ENCODE measurements around the gene GTF2A1L. TPM values are rescaled to one million over a fixed set of nuclear protein-coding genes. Genes with fewer than 3 reads are reported as not detected.

The GTF2A1L gene
- polyA plus RNA-seq, 2 of the 4 experiments (the other 2 are of a cell fraction): not detected

GRCh38 chr2:48693645-48694044 lies 76.0 kb downstream of the GTF2A1L start:
- Histone ChIP-seq H3K4me2 (no peak overlapping the region), H3K4me1 (no peaks in the 10 kb centered on the region), H3K4me3 (no peak overlapping the region), H3K9me3 (no peaks in the 10 kb centered on the region), H3K27ac (no peak overlapping the region)
- CTCF ChIA-PET: no interaction called here
- no peak for DNase-seq (ENCODE audit: low read depth in 1 of 2, low spot score in 1 of 2)
- 31% methylated on average over 3 of the region's 3 CpGs for WGBS (ENCODE audit: missing lambda C conversion rate)
- POLR2A ChIA-PET: no interaction called here
- FAIRE-seq: no peak
- no peak for TF ChIP-seq CBX8 (IDR thresholded peaks at IDR 0.05)
- no peak for TF ChIP-seq HEYL (CRISPR knock-in tag; IDR thresholded peaks at IDR 0.05)
- no peak for TF ChIP-seq RCOR1 (IDR thresholded peaks at IDR 0.05; ENCODE audit: low read depth, low read length)
- TF ChIP-seq HOXB13 (CRISPR knock-in tag; IDR thresholded peaks at IDR 0.05; ENCODE audit: low read depth): no peak
- no peak for TF ChIP-seq FOXS1 (CRISPR knock-in tag; IDR thresholded peaks at IDR 0.05)
- TF ChIP-seq TFCP2L1 (CRISPR knock-in tag; IDR thresholded peaks at IDR 0.05): no peak
- TF ChIP-seq SREBF2 (IDR thresholded peaks at IDR 0.05): no peak
- TF ChIP-seq POLR2AphosphoS2 (conservative IDR thresholded peaks at IDR 0.05; ENCODE audit: low read length): no peak
- TF ChIP-seq POLR2A (IDR thresholded peaks at IDR 0.05; ENCODE audit: low read length): no peak
- TF ChIP-seq HOXA7 (CRISPR knock-in tag; IDR thresholded peaks at IDR 0.05): no peak
- TF ChIP-seq ZSCAN20 (CRISPR knock-in tag; IDR thresholded peaks at IDR 0.05): no peak
- TF ChIP-seq ZC3H11A (IDR thresholded peaks at IDR 0.05): no peak
- no peak for TF ChIP-seq GATA3 (IDR thresholded peaks at IDR 0.05; ENCODE audit: borderline replicate concordance)
- TF ChIP-seq CHD4 (IDR thresholded peaks at IDR 0.05; ENCODE audit: borderline replicate concordance): no peak
- no peak for TF ChIP-seq NR3C1 (IDR thresholded peaks at IDR 0.05)
- TF ChIP-seq ELK1 (IDR thresholded peaks at IDR 0.05; ENCODE audit: low read depth, low read length): no peak
- ATAC-seq: no peak

DNA sequence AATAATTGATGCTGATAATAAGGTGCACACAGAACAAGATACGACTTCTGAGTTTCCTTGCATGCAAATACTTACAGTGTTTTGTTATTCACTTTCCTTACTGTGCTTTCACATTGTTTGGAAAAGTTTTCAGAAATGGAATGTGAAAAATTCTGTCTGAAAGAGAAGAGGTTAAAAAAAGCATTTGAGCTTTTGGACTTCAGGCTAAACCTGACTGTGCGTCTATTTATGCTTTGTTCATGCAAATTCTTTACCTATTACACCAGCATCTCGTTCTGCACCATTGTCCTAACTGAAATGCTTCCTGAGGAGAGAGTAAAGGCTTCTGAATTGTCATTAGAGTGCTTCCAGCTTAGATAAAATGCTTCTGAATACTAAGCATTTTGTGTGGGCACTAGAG lies 76.5 kb downstream of the GTF2A1L start:
- 2% methylated on average over 3 of the region's 3 CpGs for WGBS (ENCODE audit: missing lambda C conversion rate)
- H3K4me2 ChIP-seq: no peak overlapping the region
- TF ChIP-seq POLR2AphosphoS2 (conservative IDR thresholded peaks at IDR 0.05; ENCODE audit: low read length): no peak
- no peak for TF ChIP-seq RFX5 (IDR thresholded peaks at IDR 0.05)
- no peak for TF ChIP-seq GATA3 (IDR thresholded peaks at IDR 0.05; ENCODE audit: borderline replicate concordance)
- no peak for TF ChIP-seq CHD4 (IDR thresholded peaks at IDR 0.05; ENCODE audit: borderline replicate concordance)
- DNase-seq (ENCODE audit: low read depth in 1 of 2, low spot score in 1 of 2) (no peak), FAIRE-seq (peak; percentile 13), ATAC-seq (no peak)
- no peaks in the 10 kb centered on the region for H3K9me3 ChIP-seq
- H3K4me3 ChIP-seq: no peak overlapping the region
- POLR2A ChIA-PET: no interaction called here
- H3K27ac ChIP-seq: no peak overlapping the region
- no peaks in the 10 kb centered on the region for H3K4me1 ChIP-seq
- CTCF ChIA-PET: no interaction called here

DNA sequence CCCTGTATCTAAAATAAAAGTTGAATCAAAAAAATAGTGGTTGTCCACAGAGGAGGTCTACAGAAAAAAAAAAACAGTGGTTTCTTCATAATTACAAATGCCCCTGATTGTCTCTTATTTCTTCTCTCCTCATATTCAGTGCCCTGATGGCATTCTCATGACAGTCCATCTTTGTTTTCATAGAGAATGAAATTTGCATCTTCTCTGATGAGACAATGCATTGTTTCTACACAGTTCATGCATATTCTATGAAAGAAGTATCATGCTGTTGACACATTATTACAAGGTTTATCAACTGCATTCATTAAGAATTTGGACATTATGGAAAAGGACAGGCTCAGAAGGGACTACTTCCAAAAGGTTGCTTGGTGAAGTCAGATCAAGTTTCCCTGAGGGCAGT lies 78.3 kb downstream of the GTF2A1L start:
- no peak overlapping the region for H3K4me2 ChIP-seq
- ChIA-PET CTCF (no interaction called here), POLR2A (no interaction called here)
- H3K4me1 ChIP-seq: no peaks in the 10 kb centered on the region
- TF ChIP-seq NFE2L2 (conservative IDR thresholded peaks at IDR 0.05; ENCODE audit: low read length) (no peak), FOSB (CRISPR knock-in tag; IDR thresholded peaks at IDR 0.05) (no peak), PHF8 (IDR thresholded peaks at IDR 0.05; ENCODE audit: borderline replicate concordance, low read depth) (no peak), E2F6 (IDR thresholded peaks at IDR 0.05; ENCODE audit: borderline replicate concordance, low read depth) (no peak), POLR2A (IDR thresholded peaks at IDR 0.05; ENCODE audit: low read length) (no peak)
- no peak overlapping the region for H3K27ac ChIP-seq
- FAIRE-seq: peak; percentile 56
- H3K9me3 ChIP-seq: no peaks in the 10 kb centered on the region
- DNase-seq (ENCODE audit: low read depth in 1 of 2, low spot score in 1 of 2): no peak
- H3K4me3 ChIP-seq: no peak overlapping the region
- ATAC-seq: no peak

- no peak for ATAC-seq
- ChIA-PET CTCF (interaction anchor here (0.9 kb wide), 1 partner anchor 12 kb away, joined by 3 read pairs; no protein-coding TSS in a partner anchor), POLR2A (no interaction called here)
- Histone ChIP-seq H3K4me3 (no peak overlapping the region), H3K9me3 (no peaks in the 10 kb centered on the region), H3K27ac (no peak overlapping the region), H3K4me2 (no peak overlapping the region), H3K4me1 (no peaks in the 10 kb centered on the region)
- FAIRE-seq: no peak
- DNase-seq (ENCODE audit: low read depth in 1 of 2, low spot score in 1 of 2): no peak
- 3% methylated on average over 1 of the region's 1 CpG for WGBS (ENCODE audit: missing lambda C conversion rate)
- no peak for TF ChIP-seq BHLHE40 (IDR thresholded peaks at IDR 0.05; ENCODE audit: low read depth, low read length)
Observed at GRCh38 chr2:48696881-48697280, 79.2 kb downstream of the GTF2A1L start.
